OCI-LY1 (cell line): ENCODE measurements around the gene RDH11.

Experiments used
- CTCF ChIP-seq: fragments of 200-600 bp; sonication (generic), shearing (Covaris generic); IDR thresholded peaks from 2 replicates; pipeline ENCODE4 v1.5.1; 2017; ENCODE audit warnings: mild to moderate bottlenecking, antibody characterized with exemption, low read length, moderate library complexity, mixed read lengths
- EZH2 ChIP-seq: fragments of 200-600 bp; sonication (generic), shearing (Covaris generic); IDR thresholded peaks from 2 replicates; pipeline ENCODE4 v1.8.0; 2017; ENCODE audit warnings: borderline replicate concordance, mixed run types, mild to moderate bottlenecking, antibody characterized with exemption, low read length, moderate library complexity, mixed read lengths

DNA sequence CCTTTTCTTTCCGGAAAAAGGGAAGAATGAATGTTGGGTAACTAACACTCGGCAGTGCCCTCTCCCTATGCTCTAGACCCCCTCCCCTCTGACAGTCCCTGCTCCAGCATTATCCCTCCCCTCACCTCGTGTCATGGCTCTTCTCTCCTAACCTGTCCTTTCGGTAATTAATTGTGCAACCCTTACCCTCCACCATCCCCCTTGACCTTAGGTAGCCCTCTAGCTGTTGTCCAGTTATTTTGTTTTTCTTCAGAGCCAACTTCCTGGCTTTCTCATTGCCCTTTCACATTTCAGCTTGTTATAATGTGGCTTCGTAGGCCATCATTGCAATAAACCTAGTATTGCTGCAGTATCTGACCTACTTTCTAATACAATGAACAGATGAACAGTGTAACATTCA lies 64.6 kb downstream of the RDH11 start:
- no peak for TF ChIP-seq EZH2
- no peak for TF ChIP-seq CTCF
